ENCODE data around the gene SLC6A18.

Gene SLC6A18

GRCh38 chr5:1187234-1187949 lies 37.8 kb upstream of the SLC6A18 start:
- no peak for DNase-seq

DNA sequence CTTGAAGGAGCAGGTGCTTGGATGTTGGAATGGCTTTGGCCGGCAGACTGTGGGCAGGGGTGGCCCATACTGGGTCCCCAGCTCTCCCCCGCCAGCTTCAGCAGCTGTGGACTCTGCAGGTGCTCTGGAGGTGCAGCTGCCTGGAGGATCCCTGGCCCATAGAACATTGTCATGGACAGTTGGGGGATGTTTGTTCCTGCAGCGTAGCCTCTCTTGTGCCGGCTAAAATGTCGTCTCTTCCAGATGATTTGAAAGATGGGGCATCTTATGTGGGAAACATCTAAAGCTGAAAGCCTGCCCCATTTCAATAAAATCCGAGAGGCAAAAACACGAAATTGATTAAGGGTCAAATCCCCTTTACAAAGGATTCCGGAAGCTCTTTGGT lies 37.2 kb upstream of the SLC6A18 start:
- no peak for DNase-seq

GRCh38 chr5:1188464-1188863 lies 36.7 kb upstream of the SLC6A18 start:
- no peak for DNase-seq

DNA sequence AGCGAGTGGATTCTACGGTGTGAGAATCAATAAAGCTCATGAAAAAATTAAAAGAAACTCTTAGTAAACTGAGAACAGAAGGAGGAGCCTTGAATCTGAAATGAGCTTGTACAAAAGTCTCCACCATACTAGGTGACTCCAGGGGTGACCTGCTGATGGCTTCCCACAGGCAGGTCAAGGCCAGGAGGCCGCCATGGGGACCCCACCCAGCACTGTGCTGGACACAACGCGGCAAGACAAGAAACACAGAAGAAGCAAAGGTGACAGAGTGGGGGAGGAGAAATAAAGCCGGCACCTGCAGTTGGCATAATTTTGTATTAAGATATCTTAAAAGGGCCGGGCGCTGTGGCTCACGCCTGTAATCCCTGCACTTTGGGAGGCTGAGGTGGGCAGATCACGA lies 35.9 kb upstream of the SLC6A18 start:
- DNase-seq: no peak

DNA sequence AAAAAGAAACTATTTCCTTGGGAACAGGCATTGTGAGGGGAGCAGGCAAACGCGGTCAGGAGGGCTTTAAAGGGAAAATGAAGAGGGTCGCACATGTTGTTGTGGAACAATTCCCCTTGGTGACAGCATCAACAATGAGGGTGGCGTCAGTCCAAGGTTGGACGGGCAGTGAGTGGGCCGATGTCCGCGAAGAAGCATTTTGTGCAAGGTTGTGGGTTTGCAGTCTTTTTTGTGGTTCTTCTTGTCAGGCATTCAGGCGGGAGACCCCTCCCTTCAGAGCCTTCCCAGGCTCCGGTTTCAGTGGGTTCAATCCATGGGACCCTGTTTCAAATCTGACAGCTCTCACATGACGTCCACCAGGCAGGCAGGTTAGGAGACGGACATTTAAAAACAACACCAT lies 34.9 kb upstream of the SLC6A18 start:
- DNase-seq: no peak

GRCh38 chr5:1190837-1191239 lies 34.3 kb upstream of the SLC6A18 start:
- DNase-seq: no peak

DNA sequence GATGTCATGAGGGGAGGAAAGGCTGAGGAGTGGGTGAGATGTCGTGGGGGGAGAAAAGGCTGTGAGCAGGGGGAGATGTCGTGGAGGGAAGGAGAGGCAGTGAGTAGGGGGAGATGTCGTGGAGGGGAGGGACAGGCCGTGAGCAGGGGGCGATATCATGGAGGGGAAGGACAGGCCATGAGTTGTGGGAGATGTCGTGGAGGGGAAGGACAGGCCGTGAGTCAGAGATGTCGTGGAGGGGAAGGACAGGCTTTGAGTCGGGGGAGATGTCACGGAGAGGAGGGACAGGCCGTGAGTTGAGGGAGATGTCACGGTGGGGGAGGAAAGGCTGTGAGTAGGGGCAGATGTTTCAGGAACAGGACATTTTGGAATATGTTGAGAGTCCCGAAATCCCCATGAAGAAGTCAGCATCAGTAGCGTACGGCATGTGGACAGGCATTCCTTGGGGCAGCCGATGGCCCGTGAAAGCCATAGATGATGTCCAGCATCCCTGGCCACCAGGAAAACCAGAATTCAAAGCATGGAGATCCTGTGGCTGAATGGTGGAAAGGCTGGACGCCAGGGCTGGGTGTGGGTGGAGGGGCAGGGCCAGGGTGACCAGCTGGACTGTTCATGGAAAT lies 32.1 kb upstream of the SLC6A18 start:
- no peak for DNase-seq

DNA sequence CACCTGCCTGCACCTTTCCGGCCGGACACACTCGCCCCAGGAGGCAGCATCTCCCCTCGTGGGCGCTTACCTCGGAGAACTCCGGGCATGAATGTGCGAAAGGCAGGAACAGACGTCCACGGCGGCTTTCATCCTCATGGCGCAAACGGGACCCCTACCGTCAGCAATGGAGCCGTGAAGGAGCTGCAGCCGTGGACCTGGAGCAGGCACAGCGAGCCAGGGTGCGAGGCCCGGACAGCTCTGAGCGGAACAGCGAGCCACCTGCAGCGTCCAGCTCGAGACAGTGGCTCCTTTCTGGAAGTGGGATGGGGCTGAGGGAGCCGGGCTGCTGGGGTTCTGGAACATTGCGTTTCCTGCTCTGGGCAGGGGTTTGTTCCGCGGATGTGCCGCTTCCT lies 31.6 kb upstream of the SLC6A18 start:
- no peak for DNase-seq

DNA sequence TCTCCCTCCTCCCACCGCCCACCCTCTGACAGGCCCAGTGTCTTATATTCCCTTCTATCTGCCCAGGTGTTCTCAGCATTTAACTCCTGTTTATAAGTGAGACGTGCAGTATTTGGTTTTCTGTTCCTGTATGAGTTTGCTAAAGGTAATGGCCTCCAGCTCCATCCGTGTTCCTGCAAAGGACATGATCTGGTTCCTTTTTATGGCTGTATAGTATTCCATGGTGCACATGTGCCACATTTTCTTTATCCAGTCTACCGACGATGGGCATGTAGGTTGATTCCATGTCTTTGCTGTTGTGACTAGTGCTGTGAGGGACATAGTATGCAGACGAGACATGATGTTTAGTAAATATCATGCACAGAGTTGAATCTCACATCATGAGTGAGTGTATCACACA lies 30.8 kb upstream of the SLC6A18 start:
- no peak for DNase-seq

DNA sequence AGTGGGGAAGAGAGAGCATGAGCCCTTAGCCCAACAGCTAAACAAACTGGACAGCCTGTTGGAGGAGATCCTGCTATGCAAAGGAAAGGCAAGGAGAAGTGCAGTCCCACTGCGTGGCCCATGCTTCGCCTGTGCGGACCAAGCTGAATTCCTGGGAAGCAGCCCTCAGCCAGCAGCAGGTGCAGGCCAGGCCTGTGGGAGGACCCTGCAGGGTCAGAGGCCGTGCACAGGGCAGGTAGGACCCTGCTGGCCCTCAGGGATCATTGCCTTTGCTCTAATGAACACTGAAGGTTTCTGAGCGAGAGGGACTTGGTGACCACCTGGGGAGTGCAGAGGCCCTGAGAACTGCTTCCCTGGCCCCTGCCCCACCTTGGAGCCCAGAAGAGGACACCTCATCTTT lies 29.7 kb upstream of the SLC6A18 start:
- no peak for DNase-seq

- no peak for DNase-seq
Observed at GRCh38 chr5:1195916-1196315, 29.3 kb upstream of the SLC6A18 start.

DNA sequence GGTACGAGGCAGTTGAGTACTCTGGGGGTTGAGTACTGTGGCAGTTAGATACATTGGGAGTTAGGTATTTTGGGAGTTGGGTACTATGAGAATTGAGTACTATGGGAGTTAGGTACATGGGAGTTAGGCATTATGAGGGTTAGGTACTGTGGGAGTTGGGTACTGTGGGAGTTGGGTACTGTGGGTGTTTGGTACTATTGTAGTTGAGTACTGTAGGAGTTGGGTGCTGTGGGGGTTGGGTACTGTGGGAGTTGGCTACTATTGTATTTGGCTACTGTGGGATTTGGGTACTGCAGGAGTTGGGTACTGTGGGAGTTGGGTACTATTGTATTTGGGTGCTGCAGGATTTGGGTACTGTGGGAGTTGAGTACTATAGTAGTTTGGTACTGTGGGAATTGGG lies 28.6 kb upstream of the SLC6A18 start:
- no peak for DNase-seq

GRCh38 chr5:1197876-1198666 lies 27.1 kb upstream of the SLC6A18 start:
- no peak for DNase-seq

GRCh38 chr5:1199340-1199648 lies 25.9 kb upstream of the SLC6A18 start:
- no peak for DNase-seq

GRCh38 chr5:1199649-1200494 lies 25.3 kb upstream of the SLC6A18 start:
- no peak for DNase-seq

- DNase-seq: no peak
Observed at GRCh38 chr5:1200495-1201326, 24.5 kb upstream of the SLC6A18 start.

GRCh38 chr5:1201327-1202025 lies 23.7 kb upstream of the SLC6A18 start, which contains the start of gene SLC6A19:
TSS of gene SLC6A19 (plus strand) at chr5:1201595. CDS start at chr5:1201651, 56 bp downstream.
- no peak for DNase-seq

- DNase-seq: no peak
Observed at GRCh38 chr5:1202026-1202797, 23.0 kb upstream of the SLC6A18 start.

DNA sequence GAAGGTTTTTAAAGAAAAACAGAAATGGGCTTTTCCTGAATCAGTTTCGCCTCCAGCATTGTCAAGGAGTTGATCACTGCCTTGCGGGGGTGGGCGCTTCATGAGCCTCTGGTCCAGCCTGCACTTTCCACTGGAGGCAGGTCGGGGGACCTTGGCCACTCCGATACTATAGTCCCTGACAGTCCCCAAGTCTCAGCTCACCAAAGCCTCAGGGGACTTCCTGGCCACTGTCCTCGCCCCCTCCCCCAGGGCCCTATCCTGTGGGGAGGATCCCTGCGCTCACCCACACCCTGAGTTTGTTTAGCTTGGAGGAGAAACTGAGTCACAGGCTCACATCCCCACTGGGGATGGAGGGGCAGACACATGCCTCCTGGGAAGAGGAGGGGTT lies 22.4 kb upstream of the SLC6A18 start:
- DNase-seq: no peak

GRCh38 chr5:1203311-1203967 lies 21.7 kb upstream of the SLC6A18 start:
- DNase-seq: no peak

All from retina (tissue), 1 donor.